Activated naive CD4-positive, alpha-beta T cell treated with anti-CD3 and anti-CD28 coated beads for 36 hours (primary cell): ENCODE data around the gene ASB8. TPM values are rescaled to one million over a fixed set of nuclear protein-coding genes. Genes with fewer than 3 reads are reported as not detected.
"Not testable (repeated sequence)": the region's sequence is repeated elsewhere in the genome, so short reads cannot be mapped to it uniquely, and the experiment has no call there.

ENCODE experiments used
- CTCF ChIA-PET: fragments of 350-600 bp; sonication (Branson Sonifier 250); formaldehyde crosslinking; loops from one replicate; lab custom pipeline; 2021; ENCODE audit warnings: antibody characterized with exemption; lab: Charles Lee
- DNase-seq: peaks from one replicate; pipeline ENCODE4 v3.0.0-alpha.2; 2020
- H3K27ac Mint-ChIP-seq: one replicate; pipeline ENCODE4 v1.8.0; 2021; ENCODE audit warnings: mild to moderate bottlenecking, mixed read lengths
- H3K27me3 Mint-ChIP-seq: one replicate; pipeline ENCODE4 v1.8.0; 2021; ENCODE audit warnings: low read depth, mixed read lengths
- H3K36me3 Mint-ChIP-seq: one replicate; pipeline ENCODE4 v1.8.0; 2021; ENCODE audit warnings: low read depth, mixed read lengths
- H3K4me1 Mint-ChIP-seq: one replicate; pipeline ENCODE4 v1.8.0; 2021; ENCODE audit warnings: low read depth, mixed read lengths
- H3K4me3 Mint-ChIP-seq: one replicate; pipeline ENCODE4 v1.8.0; 2021; ENCODE audit warnings: mild to moderate bottlenecking, moderate library complexity, mixed read lengths
- H3K9me3 Mint-ChIP-seq: one replicate; pipeline ENCODE4 v1.8.0; 2021; ENCODE audit warnings: mixed read lengths
- intact Hi-C: fragments of 100-400 bp; cut with micrococcal nuclease; formaldehyde crosslinking; loops from one replicate; pipeline ENCODE4 v1.15.1; 2023
- microRNA-seq: library from miRNA; unstranded; fragments of <30 nt; microRNA quantifications from one replicate; pipeline ENCODE4 v1.2.0, GENCODE V29; 2022; ENCODE audit warnings: borderline microRNAs expressed, borderline replicate concordance
- total RNA-seq, 2 experiments: library from RNA; stranded (reverse); gene quantifications; one replicate each; pipeline ENCODE4 v1.2.3, GENCODE V29; 2021

The ASB8 gene
- total RNA-seq, 2 experiments from 2014 or later = 36.7 to 47.9 TPM

DNA sequence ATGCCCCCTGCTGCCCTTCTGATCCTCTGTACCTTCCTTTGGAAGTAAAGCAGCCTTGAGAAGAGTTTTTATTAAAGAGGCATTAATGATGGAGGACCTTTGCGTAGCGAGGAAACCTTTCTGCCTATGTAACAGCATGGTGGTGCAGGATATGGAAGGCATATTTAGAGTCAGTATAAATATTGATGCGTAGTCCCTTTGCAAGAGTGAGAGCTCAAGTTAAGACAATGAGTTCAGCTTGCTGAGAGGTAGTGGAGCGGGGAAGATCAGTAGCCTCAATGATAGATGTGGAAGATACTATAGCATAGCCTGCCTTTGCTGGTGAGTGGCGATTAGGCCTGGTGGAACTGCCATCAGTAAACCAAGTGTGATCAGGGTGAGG is 46.0 kb downstream of the ASB8 start:
- DNase-seq, H3K9me3 Mint-ChIP-seq, H3K27me3 Mint-ChIP-seq, H3K36me3 Mint-ChIP-seq, H3K27ac Mint-ChIP-seq, CTCF ChIA-PET, H3K4me3 Mint-ChIP-seq, intact Hi-C loops: not testable (repeated sequence)
- H3K4me1 Mint-ChIP-seq = peaks cover 26% of the 10 kb centered on the region

DNA sequence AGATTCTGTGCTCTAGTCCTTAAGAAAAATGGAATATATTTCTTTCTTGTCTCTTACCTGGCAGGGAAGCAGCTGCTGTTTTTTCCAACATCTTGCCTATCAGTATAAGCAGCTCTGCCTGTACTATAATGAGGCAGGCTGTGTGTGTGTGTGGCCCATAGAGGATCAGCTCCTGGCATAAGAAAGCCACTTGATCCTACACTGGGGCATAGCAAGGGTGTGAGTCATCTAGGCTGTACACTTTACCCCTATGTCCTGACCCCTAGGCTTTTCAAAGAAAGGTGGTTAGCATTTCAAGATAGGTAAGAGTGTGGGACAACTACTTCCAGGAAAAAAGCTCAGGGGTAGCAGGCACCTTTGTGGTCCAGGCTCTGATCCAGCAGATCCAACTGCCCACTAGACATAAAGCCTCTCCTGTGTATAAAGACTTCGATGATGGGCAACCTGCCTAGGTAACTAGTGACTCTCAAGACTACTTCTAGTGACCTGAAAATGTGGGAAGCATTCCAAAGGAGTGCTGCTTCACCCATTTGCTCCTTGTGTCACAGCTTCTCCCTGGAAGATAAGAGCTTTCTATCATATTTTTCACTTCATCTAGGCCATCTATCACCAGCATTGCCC is 46.5 kb downstream of the ASB8 start:
- Mint-ChIP-seq H3K4me1 (peaks cover 27% of the 10 kb centered on the region), H3K27ac (no peak overlapping the region), H3K4me3 (no peak overlapping the region), H3K9me3 (no peaks in the 10 kb centered on the region), H3K27me3 (no peaks in the 10 kb centered on the region), H3K36me3 (no peaks in the 10 kb centered on the region)
- CTCF ChIA-PET = no interaction called here
- no peak for DNase-seq
- intact Hi-C loops = no loop called here

DNA sequence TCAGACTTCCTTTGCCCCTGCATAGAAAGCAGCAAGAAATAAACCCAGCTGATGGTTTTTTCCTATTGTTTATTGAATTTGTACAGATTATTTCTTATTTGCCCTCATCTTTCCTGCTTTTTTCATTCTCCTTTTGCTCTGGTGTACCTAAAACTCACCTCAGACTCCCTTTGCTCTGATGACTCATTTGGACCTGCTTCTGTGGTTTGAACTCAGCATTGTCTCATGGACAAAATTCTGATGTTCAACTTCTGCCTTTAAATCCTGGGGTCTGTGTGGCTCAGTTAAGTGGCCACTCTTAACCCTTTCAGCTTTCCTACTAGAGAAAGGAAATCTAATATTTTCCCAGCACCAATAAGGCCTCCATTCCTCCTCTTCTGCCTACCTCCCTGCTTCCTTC is 47.9 kb downstream of the ASB8 start:
- no peaks in the 10 kb centered on the region for H3K36me3 Mint-ChIP-seq
- H3K4me1 Mint-ChIP-seq = peaks cover 31% of the 10 kb centered on the region
- CTCF ChIA-PET = interaction anchor here (0.6 kb wide), 1 partner anchor 433 kb away, joined by 3 read pairs; no protein-coding TSS in a partner anchor
- intact Hi-C loops = loop anchor here (5.0 kb wide), 5 partner anchors 147 to 1737 kb away; partner anchors contain the start of genes SLC38A2, TMEM106C and TUBA1B
- DNase-seq = no peak
- H3K27ac Mint-ChIP-seq = no peak overlapping the region
- no peaks in the 10 kb centered on the region for H3K9me3 Mint-ChIP-seq
- no peaks in the 10 kb centered on the region for H3K27me3 Mint-ChIP-seq
- no peak overlapping the region for H3K4me3 Mint-ChIP-seq

DNA sequence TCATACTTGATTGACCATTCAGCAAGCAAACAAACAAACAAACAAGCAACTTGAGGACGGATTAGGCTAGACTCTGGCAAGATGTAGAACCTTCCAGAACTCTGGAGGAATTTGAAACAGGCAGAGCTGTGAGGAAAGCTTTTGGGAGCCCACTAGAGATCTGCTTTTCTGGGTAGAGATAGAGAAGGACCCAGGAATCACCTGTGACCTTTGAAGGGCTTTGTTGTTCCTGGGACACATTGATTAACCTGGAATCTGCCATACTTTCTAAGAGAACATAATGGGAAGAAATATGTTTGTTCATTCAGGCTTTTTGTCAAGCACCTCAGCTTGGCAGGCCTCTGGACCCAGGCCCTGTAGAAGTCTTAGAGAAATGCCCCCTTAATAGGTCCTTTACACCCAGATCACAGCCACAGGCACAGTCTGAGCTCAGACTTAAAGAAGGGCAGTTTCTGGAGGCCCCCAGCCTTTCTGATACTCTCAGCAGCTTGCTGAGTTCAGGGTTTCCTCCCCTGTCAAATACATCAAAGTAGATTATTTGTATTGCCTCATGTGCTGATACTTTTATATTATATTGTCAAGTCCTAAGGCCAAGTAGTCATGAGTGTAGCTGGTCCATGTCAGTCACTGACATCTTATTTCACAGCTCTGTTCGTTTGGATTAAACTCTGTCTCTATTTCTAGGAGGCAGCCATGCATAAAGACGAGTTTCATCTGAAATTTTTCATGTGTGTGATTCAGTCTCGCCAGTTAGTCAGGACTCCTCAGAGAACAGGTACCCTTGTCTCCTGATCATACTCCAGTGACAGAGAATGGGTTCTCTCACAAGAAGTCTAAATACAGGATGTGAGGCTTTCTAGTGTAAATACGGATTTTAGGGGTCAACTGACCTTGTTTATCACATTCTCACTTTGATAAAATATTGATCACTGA is 50.4 kb downstream of the ASB8 start:
- Mint-ChIP-seq H3K9me3 (no peaks in the 10 kb centered on the region), H3K4me1 (peaks cover 44% of the 10 kb centered on the region)
- CTCF ChIA-PET = interaction anchor here (0.6 to 1.4 kb wide), 6 partner anchors 10 to 221 kb away, joined by 3 to 4 read pairs (median 3); no protein-coding TSS in a partner anchor

DNA sequence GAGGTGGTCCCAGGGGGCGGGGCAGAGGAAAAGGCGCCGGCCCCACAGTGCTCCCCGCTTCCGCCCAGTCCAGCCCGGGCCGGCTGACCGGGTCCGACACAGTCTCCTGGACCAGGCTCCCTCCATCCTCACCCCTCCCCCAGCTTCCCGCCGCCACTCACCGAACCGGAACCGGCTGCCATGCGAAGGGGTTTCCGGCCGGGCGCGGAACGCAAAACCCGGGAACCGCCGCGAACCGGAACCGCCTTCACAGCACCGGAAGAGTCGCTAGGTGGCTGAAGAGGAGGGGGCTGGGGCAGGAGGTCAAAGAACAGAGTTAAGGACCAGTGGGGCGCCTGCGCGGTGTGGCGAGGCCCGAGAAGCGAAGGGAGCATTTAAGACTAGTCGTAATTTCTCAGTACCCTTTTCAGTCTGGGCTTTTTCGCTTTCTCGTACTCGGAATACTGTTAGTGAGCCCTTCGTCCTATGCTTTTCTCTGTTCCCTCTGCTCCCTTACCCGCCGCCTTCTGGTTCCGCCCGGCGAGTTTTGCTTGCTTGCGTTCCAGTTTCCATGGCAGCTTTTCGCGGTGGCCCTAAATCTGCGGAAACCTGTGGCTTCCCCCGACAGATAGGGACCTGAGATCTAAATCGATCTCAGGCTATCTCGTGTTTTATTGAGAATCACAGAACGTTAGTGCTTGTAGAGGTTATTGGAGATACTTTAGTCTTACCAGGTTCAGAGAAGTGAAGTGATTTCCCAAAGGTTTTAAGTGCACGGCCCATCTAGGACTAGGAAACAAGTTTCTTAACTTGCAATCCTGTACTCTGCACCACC is 51.2 kb downstream of the ASB8 start, which contains the start of gene SENP1:
Gene SENP1 (minus strand): TSS at position 213 of the 814 bp plus-strand sequence. CDS start 4,607 bp downstream, outside the sequence.
- H3K4me3 Mint-ChIP-seq = peak within 1 kb of the TSS; percentile 87
- no peaks in the 10 kb centered on the region for H3K36me3 Mint-ChIP-seq
- no peaks in the 10 kb centered on the region for H3K27me3 Mint-ChIP-seq
- H3K27ac Mint-ChIP-seq = peak within 1 kb of the TSS; percentile 96
- DNase-seq = peak; percentile 94
- intact Hi-C loops = loop anchor here (1.0 to 5.0 kb wide), 9 partner anchors 13 to 1734 kb away; partner anchors contain the start of genes ASB8, PFKM, SLC38A2 and TMEM106C
- CTCF ChIA-PET = interaction anchor here (0.6 to 1.7 kb wide), 7 partner anchors 14 to 512 kb away, joined by 3 to 4 read pairs (median 3); no protein-coding TSS in a partner anchor
- no peaks in the 10 kb centered on the region for H3K9me3 Mint-ChIP-seq
- peaks cover 47% of the 10 kb centered on the region for H3K4me1 Mint-ChIP-seq

More for the DNA sequence above, 50.4 kb downstream of the ASB8 start:
- no peaks in the 10 kb centered on the region for H3K36me3 Mint-ChIP-seq
- intact Hi-C loops = loop anchor here (1.0 to 5.0 kb wide), 9 partner anchors 12 to 1735 kb away; partner anchors contain the start of genes ASB8, PFKM, SLC38A2 and TMEM106C
- peak overlapping the region; percentile 87 for H3K4me3 Mint-ChIP-seq
- peak; percentile 4 for DNase-seq
- H3K27me3 Mint-ChIP-seq = no peaks in the 10 kb centered on the region
- peak overlapping the region; percentile 96 for H3K27ac Mint-ChIP-seq

DNA sequence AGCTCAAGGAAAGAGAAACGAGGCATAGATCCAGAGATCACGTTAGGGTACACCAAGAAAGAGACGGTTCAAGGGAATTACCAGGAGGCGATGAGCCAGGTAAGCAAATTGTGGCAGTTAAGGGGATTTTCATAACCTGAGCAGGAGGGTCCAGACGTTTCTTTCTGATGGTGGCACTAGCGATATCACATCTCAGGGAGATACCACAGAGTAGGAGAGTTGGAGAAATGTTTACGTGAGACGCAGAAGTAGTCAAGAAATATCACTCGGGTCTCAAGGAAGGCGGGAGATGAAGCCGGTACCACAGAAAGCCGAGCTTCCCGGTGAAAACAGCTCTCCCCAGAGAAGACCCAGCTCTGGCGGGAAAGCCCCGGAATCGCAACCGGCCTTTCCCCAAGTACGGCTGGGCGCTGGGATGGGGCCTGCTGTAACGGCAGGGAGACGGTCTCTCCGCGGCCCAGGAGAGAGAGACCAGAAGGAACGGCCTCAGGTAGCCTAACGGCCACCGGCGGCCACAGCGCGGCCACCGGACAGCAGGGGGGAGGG is 51.9 kb downstream of the ASB8 start:
- CTCF ChIA-PET = interaction anchor here (0.5 to 1.7 kb wide), 3 partner anchors 14 to 513 kb away, joined by 3 to 6 read pairs (median 4); no protein-coding TSS in a partner anchor
- intact Hi-C loops = loop anchor here (5.0 kb wide), 5 partner anchors 143 to 1733 kb away; partner anchors contain the start of genes SLC38A2, TMEM106C and TUBA1B
- Mint-ChIP-seq H3K4me3 (peak overlapping the region; percentile 87), H3K9me3 (no peaks in the 10 kb centered on the region), H3K27me3 (no peaks in the 10 kb centered on the region), H3K36me3 (no peaks in the 10 kb centered on the region), H3K27ac (peak overlapping the region; percentile 96), H3K4me1 (peaks cover 47% of the 10 kb centered on the region)
- DNase-seq = peak; percentile 62

DNA sequence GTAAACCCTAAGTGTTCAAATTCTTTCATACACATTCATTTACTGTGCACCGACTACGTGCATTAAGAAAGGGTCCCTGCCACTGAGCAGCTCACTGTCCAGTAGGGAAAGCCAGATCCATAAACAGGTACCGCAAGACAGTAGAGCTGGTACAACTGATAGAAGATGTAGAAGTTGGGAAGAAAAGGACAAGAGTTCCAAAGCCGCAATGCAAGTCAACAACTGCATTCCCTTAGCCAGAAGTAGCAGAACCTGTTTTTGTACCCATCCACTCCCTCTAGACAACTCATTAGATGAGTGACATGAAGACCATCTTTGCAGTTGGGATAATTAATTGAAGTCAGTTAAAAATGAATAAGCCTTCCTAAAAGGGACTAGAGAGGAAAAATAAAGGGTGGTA is 52.8 kb downstream of the ASB8 start:
- peak overlapping the region; percentile 87 for H3K4me3 Mint-ChIP-seq
- no peaks in the 10 kb centered on the region for H3K9me3 Mint-ChIP-seq
- no peak for DNase-seq
- H3K4me1 Mint-ChIP-seq = peaks cover 46% of the 10 kb centered on the region
- CTCF ChIA-PET = interaction anchor here (0.5 to 1.7 kb wide), 3 partner anchors 92 to 514 kb away, joined by 3 to 6 read pairs (median 4); no protein-coding TSS in a partner anchor
- peaks cover 2% of the 10 kb centered on the region for H3K36me3 Mint-ChIP-seq
- intact Hi-C loops = no loop called here
- H3K27ac Mint-ChIP-seq = peak overlapping the region; percentile 96
- no peaks in the 10 kb centered on the region for H3K27me3 Mint-ChIP-seq

Small RNA genes within 50 kb of the gene (microRNA-seq; reads per million reads assigned to microRNA genes)
- gene MIR6505 = 7.7 reads per million, percentile 13 among the genes with 10 or more reads in this experiment

Other genes starting within 250 kb of the ASB8 start
- 100 to 1,000 TPM; 226 to 247 TPM for gene TMEM106C, start 193.9 kb downstream of the ASB8 start, total RNA-seq
- not detected for gene COL2A1, start 153.0 kb downstream of the ASB8 start, total RNA-seq
- gene SENP1, start 51.4 kb downstream of the ASB8 start, total RNA-seq = 10 to 100 TPM; 41.4 to 47.8 TPM
- 10 to 100 TPM; 68.2 to 71.9 TPM for gene PFKM, start 38.2 kb downstream of the ASB8 start, total RNA-seq
- under 1 TPM in 1 of 2 experiments, not detected in 1; 0.14 TPM for gene CCDC184, start 26.1 kb upstream of the ASB8 start, total RNA-seq
- not detected for gene OR10AD1, start 45.8 kb upstream of the ASB8 start, total RNA-seq
- 1 to 10 TPM; 3.5 to 6.0 TPM for gene ZNF641, start 193.4 kb upstream of the ASB8 start, total RNA-seq